SH-SY5Y (cell line): ENCODE data around the gene SAMD11.

Experiments used
- GATA2 ChIP-seq: IDR thresholded peaks from 2 replicates; pipeline ENCODE4 v1.6.1; 2011; ENCODE audit warnings: mild to moderate bottlenecking, low read depth, low read length
- GATA3 ChIP-seq: IDR thresholded peaks from 2 replicates; pipeline ENCODE4 v1.6.1; 2011; ENCODE audit warnings: low read depth, mild to moderate bottlenecking, low read length, moderate library complexity

The SAMD11 gene

DNA sequence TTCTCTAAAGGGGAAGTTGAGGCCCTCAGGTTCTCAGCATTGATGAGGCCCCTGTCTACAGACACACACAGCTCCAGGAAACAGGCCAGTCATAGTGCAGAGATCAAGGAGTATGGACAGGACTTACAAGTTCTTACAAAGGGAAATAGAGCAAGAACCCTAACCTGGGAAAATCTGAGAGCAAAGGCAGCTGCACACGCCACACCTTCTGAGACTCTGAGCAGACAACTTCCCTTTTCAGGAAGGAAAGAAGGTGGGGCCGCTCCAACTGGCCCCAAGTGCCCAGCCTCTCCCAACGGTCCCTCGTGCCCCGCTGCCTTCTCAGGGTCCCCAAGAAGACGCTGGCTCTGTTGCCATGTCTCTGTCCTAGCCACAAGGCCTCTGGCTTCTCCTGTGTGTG lies 31.8 kb downstream of the SAMD11 start:
- TF ChIP-seq GATA2: no peak
- no peak for TF ChIP-seq GATA3

DNA sequence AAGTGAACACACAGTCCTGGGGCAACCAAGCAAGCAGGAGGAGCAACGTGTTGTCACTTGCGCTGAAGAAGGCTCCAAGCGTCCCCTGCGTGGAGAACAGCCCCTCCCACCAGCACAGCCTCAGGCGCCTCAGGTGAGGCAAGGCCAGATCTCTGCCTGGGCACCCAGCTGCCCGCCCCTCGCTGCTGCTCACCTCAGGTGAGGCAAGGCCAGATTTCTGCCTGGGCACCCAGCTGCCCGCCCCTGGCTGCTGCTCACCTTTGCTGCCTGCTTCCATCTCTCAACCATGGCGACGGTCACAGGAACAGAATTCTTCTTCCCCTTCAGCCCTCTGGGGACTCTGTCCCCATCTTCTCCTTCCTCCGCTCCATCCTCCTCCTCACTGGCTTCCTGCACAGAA lies 32.9 kb downstream of the SAMD11 start:
- TF ChIP-seq GATA3 (no peak), GATA2 (no peak)

DNA sequence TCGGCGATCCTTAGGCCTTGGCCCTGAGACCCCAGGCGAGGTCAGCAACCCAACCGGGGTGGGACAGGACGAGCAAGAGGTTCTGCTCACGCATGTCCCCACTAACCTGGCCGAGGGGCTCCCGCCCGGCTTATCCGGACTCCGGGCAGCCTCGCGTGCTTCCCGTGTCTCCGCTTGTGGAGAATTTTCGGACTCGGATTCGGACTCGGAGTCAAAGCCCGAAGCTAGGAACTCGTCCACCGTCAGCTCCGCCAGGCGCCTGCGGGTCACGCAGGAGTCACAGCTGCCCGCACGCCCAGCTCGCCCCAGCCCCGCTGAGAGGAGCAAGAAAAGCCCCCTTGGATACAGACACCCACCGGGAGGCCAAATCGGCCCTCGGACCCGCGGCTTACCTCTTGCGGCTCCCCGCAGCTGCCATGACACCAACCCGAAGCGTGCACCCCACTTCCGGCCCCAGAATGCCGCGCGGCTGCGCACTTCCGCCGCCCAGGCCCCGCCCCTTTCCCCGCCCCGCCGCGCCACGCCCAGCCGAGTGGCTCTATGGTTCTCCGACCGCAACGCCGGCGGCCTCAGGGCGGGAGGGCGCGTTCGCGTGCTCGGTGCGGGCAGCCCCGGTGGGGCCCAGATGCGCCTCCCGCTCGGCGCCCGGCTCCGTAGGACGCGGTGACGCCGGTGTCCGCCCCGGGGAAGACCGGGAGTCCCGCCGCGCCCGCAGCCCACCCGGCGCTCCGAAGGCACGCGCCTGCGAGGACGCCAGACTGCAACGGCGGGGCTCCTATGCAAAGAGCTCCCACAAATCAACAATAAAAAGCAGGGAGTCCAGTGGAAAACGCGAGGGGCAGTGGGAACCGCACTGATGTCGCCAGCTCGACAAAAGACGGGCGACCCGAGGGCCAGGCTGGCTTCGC lies 35.4 kb downstream of the SAMD11 start, which contains the start of gene NOC2L:
NOC2L (minus strand) TSS at position 434 of the 908 bp plus-strand sequence; CDS start at position 418, 16 bp downstream.
- TF ChIP-seq GATA3 (no peak), GATA2 (no peak)

DNA sequence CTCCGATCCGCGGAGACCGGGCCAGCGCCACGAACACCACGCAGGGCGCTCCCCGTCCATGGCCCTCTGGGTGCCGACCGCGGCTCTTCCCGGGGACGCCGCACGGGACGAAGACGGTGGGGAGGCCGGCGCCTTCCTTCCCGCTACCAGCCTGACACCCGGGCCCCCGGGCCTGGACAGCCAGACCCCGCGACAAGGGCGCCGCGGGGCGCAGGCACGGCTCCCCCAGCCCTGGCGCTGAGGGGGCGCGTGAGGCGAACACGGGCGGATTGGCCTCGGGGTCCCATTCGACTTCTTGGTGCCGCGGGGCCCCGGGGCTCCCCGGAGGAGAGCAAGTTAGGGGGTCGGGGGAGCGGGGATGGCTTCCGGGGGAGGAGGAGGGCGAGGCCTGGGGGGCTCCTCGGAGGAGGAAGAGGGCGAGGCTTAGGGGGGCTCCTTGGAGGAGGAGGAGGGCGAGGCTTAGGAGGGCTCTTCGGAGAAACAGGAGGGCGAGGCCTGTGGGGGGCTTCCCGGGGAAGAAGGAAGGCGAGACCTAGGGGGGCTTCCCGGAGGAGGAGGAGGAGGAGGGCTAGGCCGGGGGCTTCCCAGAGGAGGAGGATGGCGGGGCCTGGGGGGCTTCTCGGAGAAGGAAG lies 36.1 kb downstream of the SAMD11 start:
- no peak for TF ChIP-seq GATA3
- no peak for TF ChIP-seq GATA2

DNA sequence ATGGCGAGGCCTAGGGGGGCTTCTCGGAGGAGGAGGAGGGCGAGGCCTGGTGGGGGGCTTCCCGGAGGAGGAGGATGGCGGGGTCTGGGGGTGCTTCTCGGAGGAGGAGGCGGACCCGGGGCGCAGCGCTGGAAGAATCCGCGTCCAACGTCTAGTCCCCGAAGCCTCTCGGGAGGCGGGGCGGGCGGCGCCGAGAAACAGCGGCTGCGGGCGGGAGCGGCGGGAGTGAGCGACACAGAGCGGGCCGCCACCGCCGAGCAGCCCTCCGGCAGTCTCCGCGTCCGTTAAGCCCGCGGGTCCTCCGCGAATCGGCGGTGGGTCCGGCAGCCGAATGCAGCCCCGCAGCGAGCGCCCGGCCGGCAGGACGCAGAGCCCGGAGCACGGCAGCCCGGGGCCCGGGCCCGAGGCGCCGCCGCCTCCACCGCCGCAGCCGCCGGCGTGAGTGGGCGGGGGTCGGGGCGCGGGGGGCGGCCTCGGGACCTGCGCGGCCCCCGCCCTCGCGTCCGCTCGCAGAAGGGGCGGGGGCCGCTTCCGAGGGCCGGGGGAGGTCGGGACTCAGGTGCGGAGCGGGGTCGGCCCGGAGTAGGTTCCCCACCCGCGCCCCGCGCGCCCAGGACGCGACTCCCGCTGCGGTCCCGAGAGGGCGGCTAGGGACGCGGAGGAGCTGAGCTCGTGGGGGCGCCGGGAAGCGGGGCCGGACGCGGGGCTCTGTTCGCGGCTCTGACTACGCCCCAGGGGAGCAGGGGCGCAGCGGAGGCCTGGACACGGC lies 36.8 kb downstream of the SAMD11 start, which contains the start of gene KLHL17:
KLHL17 (plus strand) TSS at position 222 of the 769 bp plus-strand sequence; CDS start at position 332, 110 bp downstream.
- TF ChIP-seq GATA3 (no peak), GATA2 (no peak)

DNA sequence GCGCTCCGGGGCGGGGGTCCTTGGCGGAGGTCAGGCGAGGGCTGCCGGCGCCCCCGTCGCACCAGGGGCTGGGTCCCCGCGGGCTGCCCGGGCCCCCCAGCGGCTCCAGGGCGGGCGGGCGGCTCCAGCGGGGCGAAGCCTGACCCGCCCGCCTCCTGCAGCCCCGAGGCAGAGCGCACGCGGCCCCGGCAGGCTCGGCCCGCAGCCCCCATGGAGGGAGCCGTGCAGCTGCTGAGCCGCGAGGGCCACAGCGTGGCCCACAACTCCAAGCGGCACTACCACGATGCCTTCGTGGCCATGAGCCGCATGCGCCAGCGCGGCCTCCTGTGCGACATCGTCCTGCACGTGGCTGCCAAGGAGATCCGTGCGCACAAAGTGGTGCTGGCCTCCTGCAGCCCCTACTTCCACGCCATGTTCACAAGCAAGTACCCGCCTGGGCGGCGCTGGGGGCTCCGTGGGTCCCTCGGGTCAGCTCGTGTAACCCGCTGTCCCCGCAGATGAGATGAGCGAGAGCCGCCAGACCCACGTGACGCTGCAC lies 37.5 kb downstream of the SAMD11 start:
- TF ChIP-seq GATA2 (no peak), GATA3 (no peak)

DNA sequence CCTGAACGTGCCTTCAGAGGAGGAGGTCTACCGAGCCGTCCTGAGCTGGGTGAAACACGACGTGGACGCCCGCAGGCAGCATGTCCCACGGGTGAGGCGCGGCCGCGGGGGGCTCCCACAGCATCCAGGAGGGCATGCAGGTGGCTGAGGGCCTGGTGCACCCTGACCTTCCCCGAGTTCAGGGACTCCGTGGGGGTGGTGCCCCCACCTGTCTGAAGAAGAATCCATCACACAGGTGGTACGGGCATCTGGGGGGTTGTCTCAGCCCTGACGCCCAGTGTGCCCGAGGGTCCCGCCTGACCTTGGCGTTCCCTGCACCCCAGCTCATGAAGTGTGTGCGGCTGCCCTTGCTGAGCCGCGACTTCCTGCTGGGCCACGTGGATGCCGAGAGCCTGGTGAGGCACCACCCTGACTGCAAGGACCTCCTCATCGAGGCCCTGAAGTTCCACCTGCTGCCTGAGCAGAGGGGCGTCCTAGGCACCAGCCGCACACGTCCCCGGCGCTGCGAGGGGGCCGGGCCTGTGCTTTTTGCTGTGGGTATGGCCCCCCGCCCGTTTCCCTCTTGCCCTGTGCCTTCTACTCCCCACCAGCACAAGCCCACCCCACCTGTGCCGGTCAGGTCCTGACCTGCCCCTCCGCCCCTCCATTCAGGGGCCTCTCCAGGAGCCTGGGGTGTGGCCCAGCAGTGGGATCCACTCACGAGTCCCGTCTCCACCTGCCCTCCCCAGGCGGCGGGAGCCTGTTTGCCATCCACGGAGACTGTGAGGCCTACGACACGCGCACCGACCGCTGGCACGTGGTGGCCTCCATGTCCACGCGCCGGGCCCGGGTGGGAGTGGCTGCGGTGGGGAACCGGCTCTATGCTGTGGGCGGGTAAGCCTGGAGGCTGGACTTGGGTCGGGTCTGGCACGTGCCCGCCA lies 38.9 kb downstream of the SAMD11 start:
- TF ChIP-seq GATA2 (no peak), GATA3 (no peak)

DNA sequence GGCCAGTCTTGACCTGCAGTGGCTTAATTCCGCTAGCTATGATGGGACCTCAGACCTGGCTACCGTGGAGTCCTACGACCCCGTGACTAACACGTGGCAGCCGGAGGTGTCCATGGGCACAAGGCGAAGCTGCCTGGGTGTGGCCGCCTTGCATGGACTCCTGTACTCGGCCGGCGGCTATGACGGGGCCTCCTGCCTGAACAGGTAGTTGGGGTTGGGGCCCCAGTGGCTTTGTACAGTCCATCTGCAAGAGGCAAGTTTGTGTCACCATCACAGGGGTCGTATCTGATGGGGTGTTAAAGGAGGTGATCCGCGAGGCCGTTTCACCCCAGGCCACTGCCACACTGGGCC lies 39.6 kb downstream of the SAMD11 start:
- TF ChIP-seq GATA2 (no peak), GATA3 (no peak)

DNA sequence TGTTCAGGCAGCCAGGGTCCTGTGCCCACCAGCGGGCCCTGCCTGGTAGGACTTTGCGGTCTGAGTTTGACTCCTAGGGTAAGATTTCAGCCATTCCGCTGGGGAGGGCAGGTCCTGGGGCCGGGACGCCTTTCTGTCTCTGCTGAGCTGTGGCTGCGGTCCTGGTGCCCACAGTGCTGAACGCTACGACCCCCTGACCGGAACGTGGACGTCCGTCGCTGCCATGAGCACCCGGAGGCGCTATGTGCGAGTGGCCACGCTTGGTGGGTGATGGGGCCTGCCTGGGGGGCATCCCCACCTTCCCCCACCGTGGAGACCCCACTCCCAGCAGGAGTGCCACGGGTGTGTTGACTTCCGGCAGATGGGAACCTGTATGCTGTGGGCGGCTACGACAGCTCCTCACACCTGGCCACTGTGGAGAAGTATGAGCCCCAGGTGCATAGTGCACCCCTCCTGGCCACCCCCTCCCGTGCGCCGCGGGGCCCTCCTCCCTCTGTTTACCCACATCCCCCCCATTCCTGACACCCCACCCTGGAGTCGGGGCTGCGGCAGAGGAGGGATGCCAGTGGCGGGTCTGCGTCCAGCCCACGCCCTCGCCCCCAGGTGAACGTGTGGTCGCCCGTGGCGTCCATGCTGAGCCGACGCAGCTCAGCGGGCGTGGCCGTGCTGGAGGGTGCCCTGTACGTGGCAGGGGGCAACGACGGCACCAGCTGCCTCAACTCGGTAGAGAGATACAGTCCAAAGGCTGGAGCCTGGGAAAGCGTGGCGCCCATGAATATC lies 40.2 kb downstream of the SAMD11 start:
- TF ChIP-seq GATA2 (no peak), GATA3 (no peak)

DNA sequence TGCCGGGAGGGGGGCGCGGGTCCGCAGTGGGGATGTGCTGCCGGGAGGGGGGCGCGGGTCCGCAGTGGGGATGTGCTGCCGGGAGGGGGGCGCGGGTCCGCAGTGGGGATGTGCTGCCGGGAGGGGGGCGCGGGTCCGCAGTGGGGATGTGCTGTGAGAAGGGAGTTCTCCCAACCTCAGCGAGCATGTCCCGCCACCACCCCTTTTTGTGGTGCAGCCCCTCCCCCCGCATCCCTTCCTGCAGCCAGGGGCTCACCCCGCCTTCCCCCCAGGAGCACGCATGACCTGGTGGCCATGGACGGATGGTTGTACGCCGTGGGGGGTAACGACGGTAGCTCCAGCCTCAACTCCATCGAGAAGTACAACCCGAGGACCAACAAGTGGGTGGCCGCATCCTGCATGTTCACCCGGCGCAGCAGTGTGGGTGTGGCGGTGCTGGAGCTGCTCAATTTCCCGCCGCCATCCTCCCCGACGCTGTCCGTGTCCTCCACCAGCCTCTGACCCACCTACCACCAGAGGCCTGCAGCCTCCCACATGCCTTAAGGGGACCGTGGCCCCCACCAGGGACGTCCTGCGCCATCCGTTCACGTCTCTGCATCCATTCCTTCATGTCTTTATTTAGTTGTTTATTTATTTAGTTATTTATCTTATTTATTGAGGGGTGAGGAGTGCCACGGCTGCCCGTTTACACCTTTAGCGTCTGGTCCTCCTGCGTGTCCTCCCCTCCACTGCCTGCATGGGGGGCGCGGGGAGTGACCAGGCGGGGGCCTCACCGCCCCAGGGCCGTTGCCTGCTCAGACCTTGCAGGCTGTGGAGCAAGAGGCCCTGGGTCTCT lies 41.2 kb downstream of the SAMD11 start:
- TF ChIP-seq GATA2 (no peak), GATA3 (no peak)

DNA sequence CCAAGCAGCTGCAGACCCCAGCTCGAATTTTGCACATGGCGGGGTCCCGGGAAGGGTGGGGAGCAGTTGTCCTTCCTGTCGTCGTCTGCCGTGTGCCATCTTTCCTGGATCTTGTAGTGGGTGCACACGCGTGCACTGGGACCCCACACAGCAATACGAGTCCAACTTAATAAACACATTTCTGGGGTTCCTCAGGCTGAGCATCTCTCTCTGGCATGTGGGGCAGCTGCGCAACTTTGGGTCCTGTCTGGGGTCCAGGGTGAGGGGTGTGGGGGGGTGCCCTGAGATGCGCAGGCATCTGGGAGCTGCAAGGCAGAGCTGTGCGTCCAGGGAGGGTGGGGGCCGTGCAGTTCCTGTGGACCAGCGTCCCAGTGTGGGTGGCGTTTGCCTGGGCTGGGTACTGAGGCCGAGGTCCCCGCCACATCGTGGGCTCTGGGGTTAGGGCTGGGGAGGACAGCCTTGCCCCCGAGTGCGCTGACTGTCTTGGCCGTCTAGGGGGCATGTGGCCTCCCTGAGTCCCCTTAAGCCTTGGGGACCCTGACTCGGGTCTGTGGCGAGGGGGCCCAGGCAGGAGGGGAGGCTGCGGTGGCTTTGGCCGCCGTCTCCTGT lies 41.9 kb downstream of the SAMD11 start:
- TF ChIP-seq GATA2 (no peak), GATA3 (no peak)

DNA sequence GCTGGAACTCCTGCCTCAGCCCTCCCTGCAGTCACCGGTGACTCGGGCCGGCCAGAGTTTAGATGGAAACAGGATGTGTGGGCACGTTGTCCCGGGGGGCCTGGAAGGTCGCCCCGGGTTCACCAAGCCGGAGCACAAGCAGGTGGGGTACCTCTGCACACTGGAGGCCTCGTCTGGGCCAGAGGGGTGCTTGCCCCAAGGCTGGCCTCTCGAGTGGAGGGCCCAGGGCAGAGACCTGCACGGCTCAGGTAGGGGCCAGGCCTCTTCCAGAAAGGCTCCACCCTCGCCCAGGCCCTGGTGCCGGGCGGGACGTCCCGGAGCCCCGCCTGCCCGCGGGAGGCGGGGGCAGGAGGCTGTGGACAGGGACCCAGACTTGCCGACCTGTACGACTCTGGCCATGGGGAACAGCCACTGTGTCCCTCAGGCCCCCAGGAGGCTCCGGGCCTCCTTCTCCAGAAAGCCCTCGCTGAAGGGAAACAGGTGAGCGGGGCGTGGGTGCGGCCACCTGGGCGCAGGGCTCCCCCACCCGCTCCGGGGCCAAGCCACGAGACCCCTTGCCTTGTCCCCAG lies 42.5 kb downstream of the SAMD11 start, which contains the start of gene PLEKHN1:
PLEKHN1 (plus strand) TSS at position 348 of the 569 bp plus-strand sequence; CDS start at position 398, 50 bp downstream.
- no peak for TF ChIP-seq GATA3
- no peak for TF ChIP-seq GATA2
